Astrocyte (in vitro differentiated cells and primary cell): Measurements from ENCODE around the gene CLCF1. TPM values are rescaled to one million over a fixed set of nuclear protein-coding genes. Genes with fewer than 3 reads are reported as not detected.

Source experiments
- DNase-seq: peaks from one replicate; pipeline ENCODE4 v3.0.0-alpha.2; 2010; ENCODE audit warnings: low read depth
- FAIRE-seq: peaks from 2 replicates; lab custom pipeline; 2011; peaks lifted over from hg19 to GRCh38; lab: Jason Lieb, UNC
- H2AFZ ChIP-seq: 2 replicates; pipeline ENCODE4 v1.6.0; 2012; ENCODE audit warnings: low read depth, low read length, inconsistent platforms
- H3K27ac ChIP-seq: 2 replicates; pipeline ENCODE4 v1.5.1; 2011; ENCODE audit warnings: low read depth, low read length, inconsistent platforms
- H3K27me3 ChIP-seq: 2 replicates; pipeline ENCODE4 v1.6.0; 2011; ENCODE audit warnings: low read length, inconsistent platforms; ENCODE audit not compliant: insufficient read depth
- H3K36me3 ChIP-seq: 2 replicates; pipeline ENCODE4 v1.5.1; 2011; ENCODE audit warnings: low read length, inconsistent platforms; ENCODE audit not compliant: insufficient read depth
- H3K4me1 ChIP-seq: 2 replicates; pipeline ENCODE4 v1.5.1; 2011; ENCODE audit warnings: low read length, inconsistent platforms; ENCODE audit not compliant: insufficient read depth
- H3K4me2 ChIP-seq: 2 replicates; pipeline ENCODE4 v1.6.0; 2012; ENCODE audit warnings: low read length, inconsistent platforms
- H3K4me3 ChIP-seq: 2 replicates; pipeline ENCODE4 v1.5.1; 2011; ENCODE audit warnings: low read depth, mild to moderate bottlenecking, low read length, inconsistent platforms; ENCODE audit not compliant: insufficient read depth
- H3K79me2 ChIP-seq: 2 replicates; pipeline ENCODE4 v1.6.0; 2012; ENCODE audit warnings: mild to moderate bottlenecking, low read length, inconsistent platforms; ENCODE audit not compliant: insufficient read depth
- H3K9ac ChIP-seq: 2 replicates; pipeline ENCODE4 v1.6.0; 2012; ENCODE audit warnings: mild to moderate bottlenecking, low read length, inconsistent platforms
- H3K9me3 ChIP-seq: 2 replicates; pipeline ENCODE4 v1.5.1; 2012; ENCODE audit warnings: low read depth, mild to moderate bottlenecking, low read length, inconsistent platforms; ENCODE audit not compliant: insufficient read depth
- H4K20me1 ChIP-seq: 2 replicates; pipeline ENCODE4 v1.6.0; 2012; ENCODE audit warnings: low read length, inconsistent platforms; ENCODE audit not compliant: insufficient read depth
- H3K27ac Mint-ChIP-seq: one replicate; pipeline ENCODE4 v1.8.0; 2021; ENCODE audit warnings: mild to moderate bottlenecking, mixed read lengths; ENCODE audit not compliant: unreplicated experiment
- H3K27me3 Mint-ChIP-seq: one replicate; pipeline ENCODE4 v1.8.0; 2021; ENCODE audit warnings: low read depth, mixed read lengths; ENCODE audit not compliant: unreplicated experiment
- H3K36me3 Mint-ChIP-seq: one replicate; pipeline ENCODE4 v1.8.0; 2021; ENCODE audit warnings: low read depth, mixed read lengths; ENCODE audit not compliant: unreplicated experiment
- H3K4me1 Mint-ChIP-seq: one replicate; pipeline ENCODE4 v1.8.0; 2021; ENCODE audit warnings: low read depth, mixed read lengths; ENCODE audit not compliant: unreplicated experiment
- H3K4me3 Mint-ChIP-seq: one replicate; pipeline ENCODE4 v1.8.0; 2021; ENCODE audit warnings: mild to moderate bottlenecking, moderate library complexity, mixed read lengths; ENCODE audit not compliant: unreplicated experiment
- H3K9me3 Mint-ChIP-seq: one replicate; pipeline ENCODE4 v1.8.0; 2021; ENCODE audit warnings: mild to moderate bottlenecking, mixed read lengths; ENCODE audit not compliant: unreplicated experiment
- EZH2 ChIP-seq: IDR thresholded peaks from 2 replicates; pipeline ENCODE4 v1.6.1; 2012; ENCODE audit warnings: mild to moderate bottlenecking, low read length, inconsistent platforms; ENCODE audit not compliant: insufficient read depth
- total RNA-seq: library from RNA; stranded (reverse); gene quantifications from 2 replicates; pipeline ENCODE4 v1.2.1, GENCODE V29; 2021
- TF ChIP-seq, protein P1 (sequence below): IDR thresholded peaks from 2 replicates; pipeline ENCODE4 v1.5.1; 2011; ENCODE audit warnings: low read depth, mild to moderate bottlenecking, inconsistent platforms, low read length, moderate library complexity; ENCODE audit not compliant: insufficient read depth

The CLCF1 gene
- total RNA-seq, 1 donor from 2014 or later, result 17.6 TPM

DNA sequence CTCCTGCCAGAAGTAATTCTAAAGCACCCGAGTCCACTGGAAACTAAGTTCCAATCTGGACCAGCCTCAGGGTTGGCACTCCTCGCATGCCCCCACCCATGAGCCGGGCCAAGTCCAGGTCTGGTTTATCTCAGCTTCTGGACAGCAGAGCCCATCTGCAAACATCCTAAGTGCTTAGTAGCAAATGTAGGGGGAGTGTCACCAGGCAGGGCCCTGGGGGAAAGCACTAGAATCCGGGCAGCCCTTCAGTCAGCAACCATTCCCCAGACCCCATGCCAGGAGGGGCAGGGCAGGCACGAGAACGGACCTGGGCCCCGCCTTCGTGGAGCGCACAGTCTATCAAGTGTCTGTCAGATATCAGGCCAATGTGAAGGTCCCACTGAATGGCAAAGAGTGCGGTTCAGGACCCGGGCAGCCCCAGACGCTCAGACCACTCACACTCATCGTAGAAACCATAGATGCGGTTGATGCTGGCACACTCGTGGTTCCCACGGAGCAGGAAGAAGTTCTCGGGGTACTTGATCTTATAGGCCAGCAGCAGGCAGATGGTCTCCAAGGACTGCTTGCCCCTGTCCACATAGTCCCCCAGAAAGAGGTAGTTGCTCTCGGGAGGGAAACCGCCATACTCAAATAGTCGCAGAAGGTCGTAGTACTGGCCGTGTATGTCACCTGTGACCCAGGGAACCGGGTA is 27.0 kb upstream of the CLCF1 start:
- Histone ChIP-seq H3K4me2 (peak overlapping the region; percentile 98), H3K4me3 (peak overlapping the region; percentile 89), H4K20me1 (peaks cover 32% of the 10 kb centered on the region), H3K9me3 (no peaks in the 10 kb centered on the region), H3K27me3 (no peaks in the 10 kb centered on the region), H3K36me3 (peaks cover 2% of the 10 kb centered on the region), H3K4me1 (peaks cover 17% of the 10 kb centered on the region), H3K79me2 (peaks cover 40% of the 10 kb centered on the region), H3K27ac (no peak overlapping the region), H3K9ac (peak overlapping the region; percentile 96), H2AFZ (no peak overlapping the region)
- peak overlapping the region; percentile 87 for H3K4me3 Mint-ChIP-seq
- TF ChIP-seq EZH2, result no peak
- TF ChIP-seq, protein P1, sequence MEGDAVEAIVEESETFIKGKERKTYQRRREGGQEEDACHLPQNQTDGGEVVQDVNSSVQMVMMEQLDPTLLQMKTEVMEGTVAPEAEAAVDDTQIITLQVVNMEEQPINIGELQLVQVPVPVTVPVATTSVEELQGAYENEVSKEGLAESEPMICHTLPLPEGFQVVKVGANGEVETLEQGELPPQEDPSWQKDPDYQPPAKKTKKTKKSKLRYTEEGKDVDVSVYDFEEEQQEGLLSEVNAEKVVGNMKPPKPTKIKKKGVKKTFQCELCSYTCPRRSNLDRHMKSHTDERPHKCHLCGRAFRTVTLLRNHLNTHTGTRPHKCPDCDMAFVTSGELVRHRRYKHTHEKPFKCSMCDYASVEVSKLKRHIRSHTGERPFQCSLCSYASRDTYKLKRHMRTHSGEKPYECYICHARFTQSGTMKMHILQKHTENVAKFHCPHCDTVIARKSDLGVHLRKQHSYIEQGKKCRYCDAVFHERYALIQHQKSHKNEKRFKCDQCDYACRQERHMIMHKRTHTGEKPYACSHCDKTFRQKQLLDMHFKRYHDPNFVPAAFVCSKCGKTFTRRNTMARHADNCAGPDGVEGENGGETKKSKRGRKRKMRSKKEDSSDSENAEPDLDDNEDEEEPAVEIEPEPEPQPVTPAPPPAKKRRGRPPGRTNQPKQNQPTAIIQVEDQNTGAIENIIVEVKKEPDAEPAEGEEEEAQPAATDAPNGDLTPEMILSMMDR, result no peak
- no peak for DNase-seq
- no peaks in the 10 kb centered on the region for H3K27me3 Mint-ChIP-seq
- peaks cover 10% of the 10 kb centered on the region for H3K4me1 Mint-ChIP-seq
- H3K27ac Mint-ChIP-seq, result peak overlapping the region; percentile 75
- H3K36me3 Mint-ChIP-seq, result peaks cover 18% of the 10 kb centered on the region
- H3K9me3 Mint-ChIP-seq, result no peaks in the 10 kb centered on the region
- no peak for FAIRE-seq

DNA sequence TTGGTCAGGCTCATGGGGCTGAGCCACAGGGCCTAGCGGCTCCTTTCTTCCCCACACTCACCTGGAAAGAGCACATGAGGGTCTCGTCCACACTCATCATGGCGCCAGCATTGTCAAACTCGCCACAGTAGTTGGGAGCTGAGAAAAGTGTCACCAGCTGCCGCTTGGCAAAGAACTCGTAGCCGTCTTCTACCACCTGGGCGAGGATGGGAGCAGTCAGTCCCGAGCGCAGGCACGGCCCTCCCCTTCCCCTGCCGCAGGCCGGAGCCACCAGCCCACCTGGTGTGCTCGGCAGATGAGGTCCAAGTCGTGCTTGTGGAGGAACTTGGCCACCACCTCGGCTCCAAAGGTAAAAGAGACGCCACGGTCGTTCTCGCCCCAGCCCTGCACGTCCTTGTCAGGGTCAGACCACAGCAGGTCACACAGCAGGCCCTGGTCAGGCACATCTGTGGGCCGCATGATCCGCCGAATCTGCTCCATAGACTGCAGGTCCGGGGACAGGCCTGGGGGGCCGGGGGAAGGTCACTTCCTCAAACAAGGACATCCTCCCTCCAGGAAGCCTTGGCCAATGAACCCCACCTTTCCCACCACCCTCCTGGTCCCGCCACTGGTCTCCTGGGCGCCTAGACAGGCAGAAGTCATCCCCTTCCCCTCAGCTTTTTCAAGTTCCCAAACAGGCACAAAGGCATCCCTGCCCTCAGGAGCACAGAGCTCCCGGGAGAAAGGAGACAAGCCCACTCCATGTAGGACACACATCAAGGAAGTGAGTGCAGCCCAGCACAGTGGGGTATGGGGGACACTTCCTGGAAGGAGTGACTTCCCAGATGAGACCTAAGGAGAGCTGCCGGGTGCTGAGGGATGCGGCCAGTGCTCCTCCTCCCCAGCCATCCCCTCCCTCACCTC is 25.5 kb upstream of the CLCF1 start:
- H3K27me3 ChIP-seq, result no peaks in the 10 kb centered on the region
- no peaks in the 10 kb centered on the region for H3K9me3 Mint-ChIP-seq
- H3K4me3 ChIP-seq, result no peak overlapping the region
- peaks cover 2% of the 10 kb centered on the region for H3K36me3 ChIP-seq
- H2AFZ ChIP-seq, result no peak overlapping the region
- H3K4me1 ChIP-seq, result peaks cover 17% of the 10 kb centered on the region
- peak overlapping the region; percentile 34 for H3K4me3 Mint-ChIP-seq
- no peak overlapping the region for H3K27ac ChIP-seq
- TF ChIP-seq, protein P1, result no peak
- TF ChIP-seq EZH2, result no peak
- H3K9me3 ChIP-seq, result no peaks in the 10 kb centered on the region
- peaks cover 32% of the 10 kb centered on the region for H4K20me1 ChIP-seq
- FAIRE-seq (no peak), DNase-seq (no peak)
- peak overlapping the region; percentile 23 for H3K9ac ChIP-seq
- no peaks in the 10 kb centered on the region for H3K27me3 Mint-ChIP-seq
- peaks cover 40% of the 10 kb centered on the region for H3K79me2 ChIP-seq
- H3K36me3 Mint-ChIP-seq, result peaks cover 18% of the 10 kb centered on the region
- no peak overlapping the region for H3K4me2 ChIP-seq
- peaks cover 10% of the 10 kb centered on the region for H3K4me1 Mint-ChIP-seq
- no peak overlapping the region for H3K27ac Mint-ChIP-seq
